B cell (primary cell): ENCODE data around the gene ADARB2. TPM values are rescaled to one million over a fixed set of nuclear protein-coding genes. Genes with fewer than 3 reads are reported as not detected.

ENCODE experiments used
- ATAC-seq: fragments of 200-7000 bp; cut with Tn5 transposase; one replicate; pipeline ENCODE4 v1.10.0; 2021; ENCODE audit warnings: low read depth, mild to moderate bottlenecking, moderate number of reproducible peaks, moderate library complexity
- CTCF ChIA-PET: fragments of 350-600 bp; sonication (Branson Sonifier 250); formaldehyde crosslinking; loops from one replicate; lab custom pipeline; 2021; ENCODE audit warnings: antibody characterized with exemption, inconsistent platforms; lab: Charles Lee
- POLR2A ChIA-PET: fragments of 350-600 bp; sonication (Branson Sonifier 250); formaldehyde crosslinking; loops from one replicate; lab custom pipeline; 2021; ENCODE audit warnings: antibody characterized with exemption; lab: Charles Lee
- DNase-seq: peaks from one replicate; pipeline ENCODE4 v3.0.0; 2013
- H2AFZ ChIP-seq: 2 replicates; pipeline ENCODE4 v1.6.1; 2012; ENCODE audit warnings: mild to moderate bottlenecking, low read depth, low read length; ENCODE audit not compliant: insufficient read depth, poor library complexity, severe bottlenecking
- H3K27ac ChIP-seq, 2 donors: 1 replicate in 1 of 2; 2 replicates in 1 of 2; pipeline ENCODE4 v1.5.1; 2012 to 2013; ENCODE audit warnings: low read length in 2 of 2, mild to moderate bottlenecking in 2 of 2, moderate library complexity in 1 of 2
- H3K27me3 ChIP-seq, 4 experiments: fragments of 200-600 bp in 1 of 4; sonication (generic) in 1 of 4; replicated peaks in 1 of 4; 1 replicate in 2 of 4; 2 replicates in 2 of 4; pipeline versions ENCODE4 v1.6.1 to v1.7.0; 2013 to 2016; ENCODE audit warnings: low read length in 3 of 4, mild to moderate bottlenecking in 2 of 4, mixed read lengths in 1 of 4, moderate library complexity in 1 of 4; ENCODE audit not compliant: insufficient read depth in 4 of 4, control insufficient read depth in 3 of 4; ENCODE audit errors: control extremely low read depth in 1 of 4
- H3K36me3 ChIP-seq, 2 experiments: replicated peaks in 1 of 2; 1 replicate in 1 of 2; 2 replicates in 1 of 2; pipeline versions ENCODE4 v1.6.1 to v1.7.1; 2013; ENCODE audit warnings: low read length in 1 of 2; ENCODE audit not compliant: insufficient read depth in 2 of 2, control insufficient read depth in 1 of 2; ENCODE audit errors: control extremely low read depth in 1 of 2, extremely low read depth in 1 of 2
- H3K4me1 ChIP-seq, 2 donors: fragments of 200-600 bp in 1 of 2; sonication (generic) in 1 of 2; 1 replicate in 1 of 2; 2 replicates in 1 of 2; pipeline versions ENCODE4 v1.5.1 to v1.6.1; 2013 to 2017; ENCODE audit warnings: low read length in 2 of 2; ENCODE audit not compliant: control insufficient read depth in 2 of 2, insufficient read depth in 2 of 2
- H3K4me2 ChIP-seq: replicated peaks from 2 replicates; pipeline ENCODE3; 2012; ENCODE audit warnings: mild to moderate bottlenecking, low read depth, low read length; ENCODE audit not compliant: poor library complexity, severe bottlenecking
- H3K4me3 ChIP-seq, 5 experiments: fragments of 200-600 bp in 1 of 5; sonication (generic) in 1 of 5; 1 replicate in 3 of 5; 2 replicates in 2 of 5; pipeline versions ENCODE4 v1.5.1 to v1.7.0; 2011 to 2016; ENCODE audit warnings: low read length in 4 of 5, mild to moderate bottlenecking in 4 of 5, low read depth in 2 of 5, control low read depth in 1 of 5, moderate library complexity in 1 of 5; ENCODE audit not compliant: insufficient read depth in 1 of 5; ENCODE audit errors: control extremely low read depth in 1 of 5, extremely low read depth in 1 of 5
- H3K79me2 ChIP-seq: fragments of 200-600 bp; sonication (generic); one replicate; pipeline ENCODE4 v1.6.0; 2016; ENCODE audit warnings: low read length; ENCODE audit not compliant: control insufficient read depth, insufficient read depth
- H3K9ac ChIP-seq: fragments of 200-600 bp; sonication (generic); 2 replicates; pipeline ENCODE4 v1.6.1; 2017; ENCODE audit warnings: mild to moderate bottlenecking, low read length, moderate library complexity
- H3K9me3 ChIP-seq, 3 donors: one replicate each; pipeline versions ENCODE4 v1.6.1 to v1.7.1; 2013; ENCODE audit warnings: low read length in 2 of 3; ENCODE audit not compliant: control insufficient read depth in 2 of 3, insufficient read depth in 1 of 3; ENCODE audit errors: control extremely low read depth in 1 of 3
- H4K20me1 ChIP-seq: 2 replicates; pipeline ENCODE4 v1.6.0; 2012; ENCODE audit warnings: mild to moderate bottlenecking, low read length; ENCODE audit not compliant: insufficient read depth, control insufficient read depth, poor library complexity, severe bottlenecking
- H3K27ac Mint-ChIP-seq: one replicate; pipeline ENCODE4 v1.8.0; 2021; ENCODE audit warnings: mixed read lengths
- H3K27me3 Mint-ChIP-seq: one replicate; pipeline ENCODE4 v1.8.0; 2021; ENCODE audit warnings: mixed read lengths
- H3K4me1 Mint-ChIP-seq: one replicate; pipeline ENCODE4 v1.8.0; 2021; ENCODE audit warnings: mixed read lengths
- H3K4me3 Mint-ChIP-seq: one replicate; pipeline ENCODE4 v1.8.0; 2021; ENCODE audit warnings: mixed read lengths
- H3K9me3 Mint-ChIP-seq: one replicate; pipeline ENCODE4 v1.8.0; 2022; ENCODE audit warnings: mixed read lengths; ENCODE audit not compliant: insufficient read depth
- EZH2 ChIP-seq: IDR thresholded peaks from 2 replicates; pipeline ENCODE4 v1.6.1; 2012; ENCODE audit warnings: borderline replicate concordance, low read depth, mild to moderate bottlenecking, moderate library complexity, low read length; ENCODE audit not compliant: insufficient read depth, poor library complexity, severe bottlenecking
- WGBS: methylation state at CpG from one replicate; pipeline ENCODE4 v1.1.5; 2013; ENCODE audit warnings: missing lambda C conversion rate; ENCODE audit not compliant: insufficient coverage; 5-methylcytosine and 5-hydroxymethylcytosine counted together
- intact Hi-C: fragments of 100-400 bp; cut with micrococcal nuclease; formaldehyde crosslinking; loops from one replicate; pipeline ENCODE4 v1.10.0; 2022
- polyA plus RNA-seq: library from polyadenylated mRNA; depleted of rRNA; stranded (reverse); fragments of >200 nt; gene quantifications from 2 replicates; pipeline ENCODE4 v1.2.3, GENCODE V29; 2012
- total RNA-seq, 2 donors: library from RNA; stranded (reverse); fragments of 120-200 nt in 1 of 2; gene quantifications; 1 replicate in 1 of 2; 2 replicates in 1 of 2; pipeline versions ENCODE4 v1.2.3 to v1.2.4, GENCODE V29; 2013 to 2022
- TF ChIP-seq, protein P1 (sequence below): fragments of 200-600 bp; IDR thresholded peaks from one replicate; pipeline ENCODE4 v1.8.0; 2022; ENCODE audit warnings: antibody characterized with exemption, mild to moderate bottlenecking

ADARB2 gene
- total and polyA plus RNA-seq, 2 donors (not counting 1 experiment from before 2014, with no cell fraction given): 0.13 to 0.96 TPM

DNA sequence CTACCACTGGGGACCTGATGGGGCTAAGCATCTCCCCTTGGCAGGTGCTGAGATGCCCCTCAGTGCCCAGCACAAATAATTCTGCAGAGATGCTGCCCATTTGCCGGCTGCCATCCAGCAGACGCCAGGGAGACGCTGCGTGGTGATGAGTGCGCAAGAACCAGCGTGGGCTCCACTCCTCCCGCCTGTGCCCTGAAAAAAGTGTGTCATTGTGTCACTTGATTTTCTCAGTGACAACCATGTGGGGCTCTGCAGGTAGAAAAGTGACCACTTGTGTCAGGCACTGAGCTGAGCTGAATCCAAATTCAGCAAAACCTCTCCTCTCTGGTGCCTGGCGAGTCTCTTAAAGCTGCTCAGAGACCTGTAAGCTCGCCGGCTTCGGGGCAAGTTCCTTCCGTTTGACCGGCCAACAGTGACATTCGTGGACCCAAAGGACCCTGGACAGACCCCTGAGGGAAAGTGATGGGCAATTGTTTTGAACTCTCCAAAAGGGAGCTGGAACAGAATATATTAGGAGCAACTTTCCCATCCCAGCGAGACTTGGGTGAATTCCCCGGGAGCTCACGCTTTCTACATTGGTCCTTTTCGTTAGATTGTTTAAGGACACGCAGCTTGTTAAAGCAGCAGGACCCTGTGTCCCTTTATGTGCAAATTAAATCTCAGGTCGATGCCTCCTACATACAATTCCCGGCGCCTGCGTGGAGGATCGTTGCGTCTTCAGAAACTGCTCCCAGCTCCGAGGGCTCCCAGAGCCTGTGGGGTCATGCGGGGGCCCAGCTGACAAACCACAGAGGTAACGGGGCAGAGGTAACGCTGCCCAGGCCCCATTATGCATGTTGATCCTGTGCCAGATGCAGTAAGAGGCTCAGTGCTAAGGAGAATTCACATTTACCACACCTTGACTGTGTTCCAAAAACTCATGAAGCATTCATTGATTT, 332.7 kb downstream of the ADARB2 start:
- Mint-ChIP-seq H3K4me3 (no peak overlapping the region), H3K4me1 (no peaks in the 10 kb centered on the region), H3K9me3 (no peaks in the 10 kb centered on the region), H3K27ac (no peak overlapping the region), H3K27me3 (peaks cover 28% of the 10 kb centered on the region)
- no peaks in the 10 kb centered on the region for H3K79me2 ChIP-seq
- no peak for ATAC-seq
- H2AFZ ChIP-seq: no peak overlapping the region
- intact Hi-C loops: no loop called here
- WGBS: 92% methylated on average over 29 of the region's 29 CpGs
- peaks cover 0 to 16% (median 2%) of the 10 kb centered on the region in 4 experiments for H3K27me3 ChIP-seq
- H3K9ac ChIP-seq: no peak overlapping the region
- no peak for DNase-seq
- CTCF ChIA-PET: interaction anchor here (1.7 kb wide), 1 partner anchor 8 kb away, joined by 4 read pairs; no protein-coding TSS in a partner anchor
- POLR2A ChIA-PET: no interaction called here
- H3K9me3 ChIP-seq: peaks cover 0 to 2% (median 0%) of the 10 kb centered on the region in 3 donors
- no peak overlapping the region for H3K4me3 ChIP-seq
- TF ChIP-seq EZH2: no peak
- TF ChIP-seq, protein P1, sequence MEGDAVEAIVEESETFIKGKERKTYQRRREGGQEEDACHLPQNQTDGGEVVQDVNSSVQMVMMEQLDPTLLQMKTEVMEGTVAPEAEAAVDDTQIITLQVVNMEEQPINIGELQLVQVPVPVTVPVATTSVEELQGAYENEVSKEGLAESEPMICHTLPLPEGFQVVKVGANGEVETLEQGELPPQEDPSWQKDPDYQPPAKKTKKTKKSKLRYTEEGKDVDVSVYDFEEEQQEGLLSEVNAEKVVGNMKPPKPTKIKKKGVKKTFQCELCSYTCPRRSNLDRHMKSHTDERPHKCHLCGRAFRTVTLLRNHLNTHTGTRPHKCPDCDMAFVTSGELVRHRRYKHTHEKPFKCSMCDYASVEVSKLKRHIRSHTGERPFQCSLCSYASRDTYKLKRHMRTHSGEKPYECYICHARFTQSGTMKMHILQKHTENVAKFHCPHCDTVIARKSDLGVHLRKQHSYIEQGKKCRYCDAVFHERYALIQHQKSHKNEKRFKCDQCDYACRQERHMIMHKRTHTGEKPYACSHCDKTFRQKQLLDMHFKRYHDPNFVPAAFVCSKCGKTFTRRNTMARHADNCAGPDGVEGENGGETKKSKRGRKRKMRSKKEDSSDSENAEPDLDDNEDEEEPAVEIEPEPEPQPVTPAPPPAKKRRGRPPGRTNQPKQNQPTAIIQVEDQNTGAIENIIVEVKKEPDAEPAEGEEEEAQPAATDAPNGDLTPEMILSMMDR: no peak
- no peak overlapping the region for H3K27ac ChIP-seq
- no peaks in the 10 kb centered on the region for H3K4me1 ChIP-seq
- H3K36me3 ChIP-seq: no peaks in the 10 kb centered on the region
- no peak overlapping the region for H3K4me2 ChIP-seq
- H4K20me1 ChIP-seq: no peaks in the 10 kb centered on the region
